Measurements from ENCODE around the gene MNX1.

Gene MNX1

GRCh38 chr7:156975620-156976019, 34.8 kb downstream of the MNX1 start:
- Histone ChIP-seq H3K4me1 (ENCODE audit: control insufficient read depth in 1 of 2, insufficient read depth in 2 of 2, low read length in 2 of 2) (no peaks in the 10 kb centered on the region), H3K4me3 (ENCODE audit: low read depth in 1 of 2, low read length in 2 of 2) (no peak overlapping the region), H3K36me3 (ENCODE audit: control insufficient read depth in 1 of 2, insufficient read depth in 2 of 2, low read length in 2 of 2) (peaks cover 7 to 16% of the 10 kb centered on the region in 2 donors), H3K27ac (ENCODE audit: low read depth, low read length) (no peak overlapping the region), H3K27me3 (ENCODE audit: control insufficient read depth in 1 of 2, insufficient read depth in 2 of 2, low read length in 2 of 2) (no peaks in the 10 kb centered on the region), H3K9ac (ENCODE audit: low read depth in 1 of 2, low read length in 2 of 2) (no peak overlapping the region), H3K9me3 (ENCODE audit: control insufficient read depth in 1 of 2, low read length in 2 of 2) (peaks cover 0 to 8% of the 10 kb centered on the region in 2 donors)

- no peaks in the 10 kb centered on the region for H3K27me3 ChIP-seq (ENCODE audit: control insufficient read depth in 1 of 2, insufficient read depth in 2 of 2, low read length in 2 of 2)
- no peaks in the 10 kb centered on the region for H3K4me1 ChIP-seq (ENCODE audit: control insufficient read depth in 1 of 2, insufficient read depth in 2 of 2, low read length in 2 of 2)
- H3K4me3 ChIP-seq (ENCODE audit: low read depth in 1 of 2, low read length in 2 of 2) = no peak overlapping the region
- no peak overlapping the region for H3K9ac ChIP-seq (ENCODE audit: low read depth in 1 of 2, low read length in 2 of 2)
- no peaks in the 10 kb centered on the region for H3K9me3 ChIP-seq (ENCODE audit: control insufficient read depth in 1 of 2, low read length in 2 of 2)
- peaks cover 28 to 57% of the 10 kb centered on the region in 2 donors for H3K36me3 ChIP-seq (ENCODE audit: control insufficient read depth in 1 of 2, insufficient read depth in 2 of 2, low read length in 2 of 2)
- H3K27ac ChIP-seq (ENCODE audit: low read depth, low read length) = no peak overlapping the region
Measured at GRCh38 chr7:156969972-156970420, 40.5 kb downstream of the MNX1 start.

GRCh38 chr7:156968183-156968582, 42.3 kb downstream of the MNX1 start:
- Histone ChIP-seq H3K4me3 (ENCODE audit: low read depth in 1 of 2, low read length in 2 of 2) (no peak overlapping the region), H3K27ac (ENCODE audit: low read depth, low read length) (no peak overlapping the region), H3K4me1 (ENCODE audit: control insufficient read depth in 1 of 2, insufficient read depth in 2 of 2, low read length in 2 of 2) (no peaks in the 10 kb centered on the region), H3K36me3 (ENCODE audit: control insufficient read depth in 1 of 2, insufficient read depth in 2 of 2, low read length in 2 of 2) (peaks cover 36 to 75% of the 10 kb centered on the region in 2 donors), H3K27me3 (ENCODE audit: control insufficient read depth in 1 of 2, insufficient read depth in 2 of 2, low read length in 2 of 2) (no peaks in the 10 kb centered on the region), H3K9ac (ENCODE audit: low read depth in 1 of 2, low read length in 2 of 2) (no peak overlapping the region), H3K9me3 (ENCODE audit: control insufficient read depth in 1 of 2, low read length in 2 of 2) (no peaks in the 10 kb centered on the region)

GRCh38 chr7:156966387-156966786, 44.1 kb downstream of the MNX1 start:
- H3K9me3 ChIP-seq (ENCODE audit: control insufficient read depth in 1 of 2, low read length in 2 of 2) = no peaks in the 10 kb centered on the region

GRCh38 chr7:156964971-156965370, 45.5 kb downstream of the MNX1 start:
- Histone ChIP-seq H3K9me3 (ENCODE audit: control insufficient read depth in 1 of 2, low read length in 2 of 2) (no peaks in the 10 kb centered on the region), H3K27ac (ENCODE audit: low read depth, low read length) (no peak overlapping the region), H3K4me1 (ENCODE audit: control insufficient read depth in 1 of 2, insufficient read depth in 2 of 2, low read length in 2 of 2) (no peaks in the 10 kb centered on the region), H3K36me3 (ENCODE audit: control insufficient read depth in 1 of 2, insufficient read depth in 2 of 2, low read length in 2 of 2) (peaks cover 49 to 87% of the 10 kb centered on the region in 2 donors), H3K9ac (ENCODE audit: low read depth in 1 of 2, low read length in 2 of 2) (no peak overlapping the region), H3K4me3 (ENCODE audit: low read depth in 1 of 2, low read length in 2 of 2) (no peak overlapping the region), H3K27me3 (ENCODE audit: control insufficient read depth in 1 of 2, insufficient read depth in 2 of 2, low read length in 2 of 2) (no peaks in the 10 kb centered on the region)

More at GRCh38 chr7:156966387-156966786, 44.1 kb downstream of the MNX1 start:
- Histone ChIP-seq H3K36me3 (ENCODE audit: control insufficient read depth in 1 of 2, insufficient read depth in 2 of 2, low read length in 2 of 2) (peaks cover 40 to 83% of the 10 kb centered on the region in 2 donors), H3K9ac (ENCODE audit: low read depth in 1 of 2, low read length in 2 of 2) (no peak overlapping the region), H3K4me3 (ENCODE audit: low read depth in 1 of 2, low read length in 2 of 2) (no peak overlapping the region), H3K27ac (ENCODE audit: low read depth, low read length) (no peak overlapping the region), H3K4me1 (ENCODE audit: control insufficient read depth in 1 of 2, insufficient read depth in 2 of 2, low read length in 2 of 2) (no peaks in the 10 kb centered on the region), H3K27me3 (ENCODE audit: control insufficient read depth in 1 of 2, insufficient read depth in 2 of 2, low read length in 2 of 2) (no peaks in the 10 kb centered on the region)

GRCh38 chr7:156963472-156963871, 47.0 kb downstream of the MNX1 start:
- Histone ChIP-seq H3K36me3 (ENCODE audit: control insufficient read depth in 1 of 2, insufficient read depth in 2 of 2, low read length in 2 of 2) (peaks cover 56 to 93% of the 10 kb centered on the region in 2 donors), H3K27me3 (ENCODE audit: control insufficient read depth in 1 of 2, insufficient read depth in 2 of 2, low read length in 2 of 2) (no peaks in the 10 kb centered on the region), H3K27ac (ENCODE audit: low read depth, low read length) (no peak overlapping the region), H3K4me3 (ENCODE audit: low read depth in 1 of 2, low read length in 2 of 2) (no peak overlapping the region), H3K9me3 (ENCODE audit: control insufficient read depth in 1 of 2, low read length in 2 of 2) (no peaks in the 10 kb centered on the region), H3K4me1 (ENCODE audit: control insufficient read depth in 1 of 2, insufficient read depth in 2 of 2, low read length in 2 of 2) (no peaks in the 10 kb centered on the region), H3K9ac (ENCODE audit: low read depth in 1 of 2, low read length in 2 of 2) (no peak overlapping the region)

GRCh38 chr7:156962897-156963296, 47.6 kb downstream of the MNX1 start:
- Histone ChIP-seq H3K36me3 (ENCODE audit: control insufficient read depth in 1 of 2, insufficient read depth in 2 of 2, low read length in 2 of 2) (peaks cover 56 to 93% of the 10 kb centered on the region in 2 donors), H3K9ac (ENCODE audit: low read depth in 1 of 2, low read length in 2 of 2) (no peak overlapping the region), H3K27ac (ENCODE audit: low read depth, low read length) (no peak overlapping the region), H3K27me3 (ENCODE audit: control insufficient read depth in 1 of 2, insufficient read depth in 2 of 2, low read length in 2 of 2) (no peaks in the 10 kb centered on the region), H3K4me1 (ENCODE audit: control insufficient read depth in 1 of 2, insufficient read depth in 2 of 2, low read length in 2 of 2) (no peaks in the 10 kb centered on the region), H3K9me3 (ENCODE audit: control insufficient read depth in 1 of 2, low read length in 2 of 2) (no peaks in the 10 kb centered on the region), H3K4me3 (ENCODE audit: low read depth in 1 of 2, low read length in 2 of 2) (no peak overlapping the region)

GRCh38 chr7:156962145-156962544, 48.3 kb downstream of the MNX1 start:
- Histone ChIP-seq H3K4me1 (ENCODE audit: control insufficient read depth in 1 of 2, insufficient read depth in 2 of 2, low read length in 2 of 2) (no peaks in the 10 kb centered on the region), H3K4me3 (ENCODE audit: low read depth in 1 of 2, low read length in 2 of 2) (no peak overlapping the region), H3K9me3 (ENCODE audit: control insufficient read depth in 1 of 2, low read length in 2 of 2) (no peaks in the 10 kb centered on the region), H3K36me3 (ENCODE audit: control insufficient read depth in 1 of 2, insufficient read depth in 2 of 2, low read length in 2 of 2) (peaks cover 52 to 88% of the 10 kb centered on the region in 2 donors), H3K27me3 (ENCODE audit: control insufficient read depth in 1 of 2, insufficient read depth in 2 of 2, low read length in 2 of 2) (no peaks in the 10 kb centered on the region), H3K9ac (ENCODE audit: low read depth in 1 of 2, low read length in 2 of 2) (no peak overlapping the region), H3K27ac (ENCODE audit: low read depth, low read length) (no peak overlapping the region)

- no peak overlapping the region for H3K27ac ChIP-seq (ENCODE audit: low read depth, low read length)
- no peaks in the 10 kb centered on the region for H3K9me3 ChIP-seq (ENCODE audit: control insufficient read depth in 1 of 2, low read length in 2 of 2)
- H3K36me3 ChIP-seq (ENCODE audit: control insufficient read depth in 1 of 2, insufficient read depth in 2 of 2, low read length in 2 of 2) = peaks cover 51 to 83% of the 10 kb centered on the region in 2 donors
- no peaks in the 10 kb centered on the region for H3K27me3 ChIP-seq (ENCODE audit: control insufficient read depth in 1 of 2, insufficient read depth in 2 of 2, low read length in 2 of 2)
- no peak overlapping the region for H3K9ac ChIP-seq (ENCODE audit: low read depth in 1 of 2, low read length in 2 of 2)
- no peak overlapping the region for H3K4me3 ChIP-seq (ENCODE audit: low read depth in 1 of 2, low read length in 2 of 2)
- H3K4me1 ChIP-seq (ENCODE audit: control insufficient read depth in 1 of 2, insufficient read depth in 2 of 2, low read length in 2 of 2) = peaks cover 0 to 4% of the 10 kb centered on the region in 2 donors
Measured at GRCh38 chr7:156956727-156957126, 53.7 kb downstream of the MNX1 start.

GRCh38 chr7:156954941-156955340, 55.5 kb downstream of the MNX1 start:
- no peaks in the 10 kb centered on the region for H3K9me3 ChIP-seq (ENCODE audit: control insufficient read depth in 1 of 2, low read length in 2 of 2)
- no peak overlapping the region for H3K9ac ChIP-seq (ENCODE audit: low read depth in 1 of 2, low read length in 2 of 2)
- no peak overlapping the region for H3K27ac ChIP-seq (ENCODE audit: low read depth, low read length)
- H3K27me3 ChIP-seq (ENCODE audit: control insufficient read depth in 1 of 2, insufficient read depth in 2 of 2, low read length in 2 of 2) = no peaks in the 10 kb centered on the region
- H3K4me3 ChIP-seq (ENCODE audit: low read depth in 1 of 2, low read length in 2 of 2) = no peak overlapping the region
- H3K36me3 ChIP-seq (ENCODE audit: control insufficient read depth in 1 of 2, insufficient read depth in 2 of 2, low read length in 2 of 2) = peaks cover 41 to 67% of the 10 kb centered on the region in 2 donors
- peaks cover 13 to 19% of the 10 kb centered on the region in 2 donors for H3K4me1 ChIP-seq (ENCODE audit: control insufficient read depth in 1 of 2, insufficient read depth in 2 of 2, low read length in 2 of 2)

Data from duodenal mucosa (tissue), 2 donors.